GM21529 (cell line): ENCODE data around the gene SGTA.
"Not testable (repeated sequence)": the region's sequence is repeated elsewhere in the genome, so short reads cannot be mapped to it uniquely, and the experiment has no call there.

Experiments
- ATAC-seq: cut with Tn5 transposase; IDR thresholded peaks from one replicate; pipeline ENCODE4 v1.9.1; 2021; ENCODE audit not compliant: unreplicated experiment

Gene SGTA

GRCh38 chr19:2715470-2716274 lies 67.4 kb downstream of the SGTA start:
- ATAC-seq = no peak

GRCh38 chr19:2714531-2715269 lies 68.4 kb downstream of the SGTA start:
- no peak for ATAC-seq

- not testable (repeated sequence) for ATAC-seq
Measured at GRCh38 chr19:2714102-2714501, 69.0 kb downstream of the SGTA start.

GRCh38 chr19:2713170-2713569 lies 69.9 kb downstream of the SGTA start:
- ATAC-seq = not testable (repeated sequence)

GRCh38 chr19:2711875-2712205 lies 71.2 kb downstream of the SGTA start:
- ATAC-seq = no peak

GRCh38 chr19:2711172-2711874 lies 71.8 kb downstream of the SGTA start:
- no peak for ATAC-seq

GRCh38 chr19:2706251-2706650 lies 76.8 kb downstream of the SGTA start:
- no peak for ATAC-seq
